Chondrocyte (in vitro differentiated cells): ENCODE measurements around the gene IPO4. TPM values are rescaled to one million over a fixed set of nuclear protein-coding genes. Genes with fewer than 3 reads are reported as not detected.
"Not testable (repeated sequence)": the region's sequence is repeated elsewhere in the genome, so short reads cannot be mapped to it uniquely, and the experiment has no call there.

ENCODE experiments used
- DNase-seq: peaks from one replicate; pipeline ENCODE4 v3.0.0; 2021; ENCODE audit warnings: mixed read lengths, low spot score
- H3K27ac Mint-ChIP-seq: one replicate; pipeline ENCODE4 v1.8.0; 2021; ENCODE audit warnings: mild to moderate bottlenecking, moderate library complexity, mixed read lengths; ENCODE audit not compliant: unreplicated experiment
- H3K27me3 Mint-ChIP-seq: 2 replicates; pipeline ENCODE4 v1.8.0; 2021; ENCODE audit warnings: low read depth, mixed read lengths
- H3K36me3 Mint-ChIP-seq: 2 replicates; pipeline ENCODE4 v1.8.0; 2021; ENCODE audit warnings: low read depth, mixed read lengths
- H3K4me1 Mint-ChIP-seq: 2 replicates; pipeline ENCODE4 v1.8.0; 2021; ENCODE audit warnings: low read depth, mild to moderate bottlenecking, mixed read lengths
- H3K4me3 Mint-ChIP-seq: one replicate; pipeline ENCODE4 v1.8.0; 2021; ENCODE audit warnings: mild to moderate bottlenecking, moderate library complexity, mixed read lengths; ENCODE audit not compliant: unreplicated experiment
- H3K9me3 Mint-ChIP-seq: 2 replicates; pipeline ENCODE4 v1.8.0; 2021; ENCODE audit warnings: low read depth, mixed read lengths
- CTCF ChIP-seq: fragments of 200-600 bp; sonication (generic); IDR thresholded peaks from 2 replicates; pipeline ENCODE4 v1.5.0; 2021; ENCODE audit warnings: antibody characterized with exemption, mild to moderate bottlenecking, moderate library complexity
- total RNA-seq: library from RNA; stranded (reverse); gene quantifications from 3 replicates; pipeline ENCODE4 v1.2.1, GENCODE V29; 2021

Gene IPO4
- total RNA-seq, 1 donor from 2014 or later, result 26.7 TPM

- Mint-ChIP-seq H3K27me3 (no peaks in the 10 kb centered on the region), H3K4me3 (no peak overlapping the region), H3K9me3 (peaks cover 11% of the 10 kb centered on the region), H3K27ac (no peak overlapping the region), H3K4me1 (peaks cover 1% of the 10 kb centered on the region), H3K36me3 (peaks cover 37% of the 10 kb centered on the region)
- no peak for TF ChIP-seq CTCF
- no peak for DNase-seq
These were observed 17.9 kb upstream of the IPO4 start for GRCh38 chr14:24206260-24207103.

DNA sequence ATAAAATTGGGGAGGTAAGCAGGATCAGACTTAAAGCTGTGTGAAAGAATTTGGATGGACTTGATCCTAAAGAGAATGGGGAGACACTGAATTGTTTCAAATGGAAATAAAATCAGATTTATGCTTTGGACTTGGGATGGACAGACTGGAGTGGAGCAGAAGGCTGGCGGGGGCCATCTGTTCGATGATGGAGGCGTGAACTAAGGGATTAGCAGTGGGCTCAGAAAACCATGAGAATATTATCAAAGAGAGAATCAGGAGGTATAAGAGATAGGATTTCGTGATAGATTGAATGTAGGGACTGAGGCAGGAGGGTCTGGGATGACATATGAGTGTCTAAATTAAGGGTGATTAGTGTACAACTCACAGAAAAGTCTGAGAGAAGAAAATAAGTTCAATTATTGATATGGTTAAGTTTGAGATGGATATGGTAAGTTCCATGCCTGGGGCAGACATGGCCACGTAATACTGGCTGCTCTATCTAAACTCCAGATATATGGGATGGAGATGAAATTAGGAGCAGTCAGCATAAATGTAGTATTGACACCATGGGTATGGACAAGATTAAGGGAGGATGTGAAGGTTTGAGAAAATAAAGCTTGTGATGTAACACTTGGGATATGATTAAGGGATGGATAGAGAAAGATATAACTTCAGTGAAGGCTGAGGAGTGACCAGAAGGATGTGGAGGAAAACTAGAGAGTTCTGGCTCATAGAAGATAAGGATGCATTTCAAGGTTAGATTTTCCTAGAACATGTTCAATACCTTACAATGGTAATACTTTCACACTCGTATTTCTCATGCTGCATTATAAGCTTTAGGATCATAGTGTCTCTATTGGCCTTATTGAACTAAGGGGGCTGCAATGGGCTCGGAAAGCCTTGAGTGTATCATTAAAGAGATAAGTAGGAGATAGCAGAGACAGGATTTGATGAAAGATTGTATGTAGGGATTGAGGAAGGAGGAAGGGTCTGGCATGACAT, 15.8 kb upstream of the IPO4 start:
- H3K36me3 Mint-ChIP-seq, result peaks cover 35% of the 10 kb centered on the region
- H3K4me1 Mint-ChIP-seq, result no peaks in the 10 kb centered on the region
- H3K27ac Mint-ChIP-seq, result no peak overlapping the region
- no peak for DNase-seq
- peaks cover 12% of the 10 kb centered on the region for H3K9me3 Mint-ChIP-seq
- no peak overlapping the region for H3K4me3 Mint-ChIP-seq
- TF ChIP-seq CTCF, result no peak
- no peaks in the 10 kb centered on the region for H3K27me3 Mint-ChIP-seq

DNA sequence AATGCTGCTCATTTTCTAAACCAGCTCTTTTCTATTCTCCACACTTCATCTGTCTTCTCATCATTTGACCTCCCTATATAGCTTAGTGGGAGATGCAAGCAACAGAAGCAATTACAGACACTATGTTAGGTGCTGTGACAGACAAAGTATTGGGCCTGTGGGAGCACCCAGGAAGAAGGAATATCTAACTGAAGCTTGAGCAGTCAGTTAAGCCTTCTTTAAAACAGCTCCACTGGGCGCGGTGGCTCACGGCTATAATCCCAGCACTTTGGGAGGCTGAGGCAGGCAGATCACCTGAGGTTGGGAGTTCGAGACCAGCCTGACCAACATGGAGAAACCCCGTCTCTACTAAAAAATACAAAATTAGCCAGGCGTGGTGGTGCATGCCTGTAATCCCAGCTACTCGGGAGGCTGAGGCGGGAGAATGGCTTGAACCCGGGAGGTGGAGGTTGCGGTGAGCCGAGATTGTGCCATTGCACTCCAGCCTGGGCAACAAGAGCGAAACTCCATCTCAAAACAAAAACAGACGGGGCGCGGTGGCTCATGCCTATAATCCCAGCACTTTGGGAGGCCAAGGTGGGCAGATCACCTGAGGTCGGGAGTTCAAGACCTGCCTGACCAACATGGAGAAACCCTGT, 14.8 kb upstream of the IPO4 start:
- peaks cover 12% of the 10 kb centered on the region for H3K9me3 Mint-ChIP-seq
- H3K27me3 Mint-ChIP-seq, H3K27ac Mint-ChIP-seq, H3K4me3 Mint-ChIP-seq, DNase-seq, H3K4me1 Mint-ChIP-seq: not testable (repeated sequence)
- H3K36me3 Mint-ChIP-seq, result peaks cover 35% of the 10 kb centered on the region

DNA sequence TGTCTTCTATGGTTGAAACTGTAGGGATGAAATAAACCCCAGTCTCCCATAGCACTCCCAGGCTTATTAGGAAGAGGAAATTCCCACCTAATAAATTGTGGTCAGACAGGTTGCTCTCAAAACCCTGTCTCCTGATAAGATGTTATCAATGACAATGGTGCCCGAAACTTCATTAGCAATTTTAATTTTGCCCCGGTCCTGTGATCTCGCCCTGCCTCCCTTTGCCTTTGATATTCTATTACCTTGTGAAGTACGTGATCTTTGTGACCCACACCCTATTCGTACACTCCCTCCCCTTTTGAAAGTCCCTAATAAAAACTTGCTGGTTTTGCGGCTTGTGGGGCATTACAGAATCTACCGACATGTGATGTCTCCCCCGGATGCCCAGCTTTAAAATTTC, 13.9 kb upstream of the IPO4 start:
- not testable (repeated sequence) for H3K4me1 Mint-ChIP-seq, DNase-seq, H3K27me3 Mint-ChIP-seq, H3K4me3 Mint-ChIP-seq, H3K27ac Mint-ChIP-seq
- Mint-ChIP-seq H3K9me3 (peaks cover 12% of the 10 kb centered on the region), H3K36me3 (peaks cover 34% of the 10 kb centered on the region)

DNA sequence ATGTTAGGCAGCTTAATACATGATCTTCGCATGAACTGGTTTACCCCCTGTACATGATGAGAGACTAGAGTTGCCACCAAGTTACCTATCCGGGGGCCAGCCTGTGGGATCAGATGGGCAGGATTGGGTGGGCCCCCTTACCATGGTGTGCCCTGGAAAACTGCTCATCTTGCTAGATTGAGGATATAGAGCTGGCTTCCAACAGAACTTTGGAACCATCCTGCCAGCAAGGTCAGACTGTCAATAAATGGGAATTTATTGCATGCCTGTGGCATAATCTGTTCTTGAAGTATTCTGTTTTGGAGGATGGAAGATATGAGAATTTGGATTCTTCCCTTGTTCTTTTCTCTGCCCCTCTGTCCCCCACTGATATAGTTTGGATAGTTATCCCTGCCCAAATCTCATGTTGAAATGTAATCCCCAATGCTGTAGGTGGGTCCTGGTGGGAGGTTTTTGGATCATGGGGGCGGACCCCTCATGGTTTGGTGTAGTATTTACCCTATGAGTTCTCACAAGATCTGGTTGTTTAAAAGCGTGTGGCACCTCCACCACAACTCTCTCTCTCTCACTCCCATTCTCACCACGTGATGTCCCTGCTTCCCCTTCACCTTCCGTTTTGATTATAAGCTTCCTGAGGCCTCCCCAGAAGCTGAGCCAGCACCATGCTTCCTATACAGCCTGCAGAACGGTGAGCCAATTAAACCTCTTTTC, 10.4 kb upstream of the IPO4 start:
- no peak for DNase-seq
- H3K4me1 Mint-ChIP-seq, result peaks cover 32% of the 10 kb centered on the region
- no peak for TF ChIP-seq CTCF
- no peaks in the 10 kb centered on the region for H3K27me3 Mint-ChIP-seq
- H3K36me3 Mint-ChIP-seq, result peaks cover 19% of the 10 kb centered on the region
- H3K27ac Mint-ChIP-seq, result no peak overlapping the region
- no peak overlapping the region for H3K4me3 Mint-ChIP-seq
- H3K9me3 Mint-ChIP-seq, result peaks cover 12% of the 10 kb centered on the region
